ENCODE measurements around the gene MAN1C1. TPM values are rescaled to one million over a fixed set of nuclear protein-coding genes. Genes with fewer than 3 reads are reported as not detected.
A peak's percentile ranks its signal among the peaks of the same experiment; 100 is the strongest.
"Not testable (repeated sequence)": the region's sequence is repeated elsewhere in the genome, so short reads cannot be mapped to it uniquely, and the experiment has no call there.

The MAN1C1 gene
- polyA plus RNA-seq, 3 donors from 2014 or later = 0.48 to 2.8 (median 1.2) TPM

DNA sequence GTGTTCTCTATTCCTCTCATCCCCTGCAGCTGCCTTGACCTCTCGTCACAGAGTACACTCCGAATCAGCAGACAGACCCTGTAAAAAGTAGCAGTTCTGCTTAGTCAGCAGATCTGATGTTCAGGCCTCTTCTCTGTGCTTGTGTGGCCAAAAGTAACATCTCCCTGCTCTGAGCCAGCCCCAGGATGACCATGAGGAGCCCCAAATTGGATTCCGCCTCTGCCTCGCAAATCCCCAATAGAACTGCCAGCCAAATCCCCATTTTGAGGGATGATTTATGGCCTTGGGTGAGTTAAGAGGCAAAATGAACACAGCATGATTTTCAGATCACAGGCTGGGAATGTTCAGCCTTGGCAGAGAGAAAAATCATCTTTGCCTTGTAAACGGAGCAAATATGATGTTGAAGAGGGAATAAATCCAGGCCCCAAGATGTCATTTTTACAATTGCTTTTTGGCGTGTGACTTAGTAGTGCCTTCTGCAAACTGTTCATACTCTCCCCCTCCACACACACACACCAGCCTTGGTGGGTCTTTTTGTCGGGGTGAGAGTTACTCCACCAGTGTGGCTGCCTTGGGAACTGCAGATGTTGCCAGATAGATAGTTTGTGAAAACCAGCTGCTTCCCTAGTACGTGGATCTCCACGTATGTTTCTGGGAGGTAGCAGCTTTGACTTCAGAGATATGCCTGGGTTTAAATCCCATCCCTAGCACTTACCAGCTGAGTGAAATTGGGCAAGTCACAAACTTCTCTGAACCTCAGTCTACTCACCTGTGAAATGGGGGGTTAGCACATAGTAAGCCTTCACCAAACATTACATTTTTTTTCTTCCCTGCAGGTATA, 77.8 kb downstream of the MAN1C1 start:
- Mint-ChIP-seq H3K4me3 (no peak overlapping the region), H3K4me1 (no peaks in the 10 kb centered on the region), H3K36me3 (no peaks in the 10 kb centered on the region), H3K9me3 (no peaks in the 10 kb centered on the region), H3K27me3 (ENCODE audit: low read depth in 3 of 3) (peaks cover 0 to 4% (median 2%) of the 10 kb centered on the region in 3 donors), H3K27ac (no peak overlapping the region)
- no peak for DNase-seq

DNA sequence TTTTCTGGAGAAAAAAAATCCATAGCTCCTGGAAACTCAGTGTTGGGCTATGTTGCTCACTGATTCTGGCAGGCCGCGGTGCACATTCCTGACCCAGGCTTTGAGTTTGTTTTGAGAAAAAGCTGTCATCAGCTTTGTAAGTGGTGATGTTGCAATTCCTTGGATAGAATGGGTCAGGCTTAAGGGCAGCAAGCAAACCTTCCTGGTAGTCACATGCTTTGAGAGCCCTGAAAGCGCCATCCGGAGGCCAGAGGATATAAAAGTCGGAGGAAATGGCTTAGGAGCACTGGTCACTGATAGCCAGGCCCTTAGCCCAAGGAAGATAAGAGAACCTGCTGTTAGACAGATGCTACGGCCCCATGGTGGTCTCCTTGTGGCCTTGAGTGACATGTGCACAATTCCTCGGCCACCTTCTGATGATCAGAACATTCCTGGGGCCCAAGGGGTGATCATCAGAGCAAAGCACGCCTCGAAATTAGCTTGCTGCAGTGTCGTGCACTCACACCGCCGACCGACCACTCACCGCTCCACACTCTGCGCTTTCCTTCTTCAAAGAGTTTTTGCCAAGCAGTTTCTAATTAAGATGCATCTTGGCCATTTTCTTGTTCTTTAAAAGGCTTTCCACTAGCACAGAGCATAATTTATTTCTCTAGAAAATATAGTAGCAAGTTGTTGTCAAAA, 78.6 kb downstream of the MAN1C1 start:
- Mint-ChIP-seq H3K36me3 (no peaks in the 10 kb centered on the region), H3K9me3 (no peaks in the 10 kb centered on the region), H3K4me3 (no peak overlapping the region), H3K4me1 (no peaks in the 10 kb centered on the region), H3K27me3 (ENCODE audit: low read depth in 3 of 3) (peaks cover 0 to 4% (median 2%) of the 10 kb centered on the region in 3 donors), H3K27ac (no peak overlapping the region)
- no peak for DNase-seq

DNA sequence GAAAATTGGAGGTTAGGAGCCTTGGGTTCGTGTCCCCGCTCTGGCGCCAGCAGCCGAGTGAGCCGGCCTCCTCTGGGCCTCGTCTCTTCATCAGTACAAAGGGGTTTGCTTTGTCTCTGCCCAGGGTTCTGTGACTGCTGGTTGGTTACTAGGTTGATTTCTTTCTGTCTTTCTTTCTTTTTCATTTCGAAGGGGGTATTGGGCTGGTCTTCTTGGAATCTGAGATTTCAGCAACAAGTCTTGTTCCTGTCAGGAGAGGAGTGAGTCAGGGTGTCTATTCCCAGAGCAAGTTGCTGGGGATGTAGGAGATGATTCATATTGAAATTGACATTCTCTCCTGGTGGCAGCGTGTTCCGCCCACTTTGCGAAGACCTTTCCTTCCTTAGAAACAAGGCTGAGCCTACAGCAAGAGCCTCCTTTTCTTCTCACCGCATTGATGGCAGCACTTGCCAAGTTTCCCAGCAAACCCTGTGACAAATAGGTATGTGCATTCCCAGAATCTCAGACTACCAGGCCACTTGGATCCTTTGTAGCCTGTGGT, 79.2 kb downstream of the MAN1C1 start:
- DNase-seq = no peak
- peaks cover 0 to 2% (median 2%) of the 10 kb centered on the region in 3 donors for H3K27me3 Mint-ChIP-seq (ENCODE audit: low read depth in 3 of 3)
- no peak overlapping the region for H3K27ac Mint-ChIP-seq
- H3K4me3 Mint-ChIP-seq = no peak overlapping the region
- no peaks in the 10 kb centered on the region for H3K4me1 Mint-ChIP-seq
- H3K36me3 Mint-ChIP-seq = peaks cover 0 to 5% (median 0%) of the 10 kb centered on the region in 3 donors
- H3K9me3 Mint-ChIP-seq = no peaks in the 10 kb centered on the region

DNA sequence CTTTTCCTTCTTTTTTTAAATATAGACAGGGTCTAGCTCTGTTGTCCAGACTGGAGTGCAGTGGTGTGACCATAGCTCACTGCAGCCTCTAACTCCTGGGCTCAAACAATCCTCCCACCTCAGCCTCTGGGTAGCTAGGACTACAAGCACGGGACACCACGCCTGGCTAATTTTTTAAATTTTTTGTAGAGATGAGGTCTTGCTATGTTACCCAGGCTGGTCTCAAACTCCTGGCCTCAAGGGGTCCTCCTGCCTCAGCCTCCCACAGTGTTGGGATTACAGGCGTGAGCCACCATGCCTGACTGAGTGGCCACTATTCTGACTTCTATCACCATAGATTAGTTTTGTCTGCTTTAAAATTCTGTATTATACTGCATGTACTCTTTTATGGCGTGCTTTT, 80.1 kb downstream of the MAN1C1 start:
- not testable (repeated sequence) for DNase-seq; H3K36me3 Mint-ChIP-seq; H3K27me3 Mint-ChIP-seq (ENCODE audit: low read depth in 3 of 3); H3K27ac Mint-ChIP-seq; H3K4me1 Mint-ChIP-seq; H3K9me3 Mint-ChIP-seq; H3K4me3 Mint-ChIP-seq

DNA sequence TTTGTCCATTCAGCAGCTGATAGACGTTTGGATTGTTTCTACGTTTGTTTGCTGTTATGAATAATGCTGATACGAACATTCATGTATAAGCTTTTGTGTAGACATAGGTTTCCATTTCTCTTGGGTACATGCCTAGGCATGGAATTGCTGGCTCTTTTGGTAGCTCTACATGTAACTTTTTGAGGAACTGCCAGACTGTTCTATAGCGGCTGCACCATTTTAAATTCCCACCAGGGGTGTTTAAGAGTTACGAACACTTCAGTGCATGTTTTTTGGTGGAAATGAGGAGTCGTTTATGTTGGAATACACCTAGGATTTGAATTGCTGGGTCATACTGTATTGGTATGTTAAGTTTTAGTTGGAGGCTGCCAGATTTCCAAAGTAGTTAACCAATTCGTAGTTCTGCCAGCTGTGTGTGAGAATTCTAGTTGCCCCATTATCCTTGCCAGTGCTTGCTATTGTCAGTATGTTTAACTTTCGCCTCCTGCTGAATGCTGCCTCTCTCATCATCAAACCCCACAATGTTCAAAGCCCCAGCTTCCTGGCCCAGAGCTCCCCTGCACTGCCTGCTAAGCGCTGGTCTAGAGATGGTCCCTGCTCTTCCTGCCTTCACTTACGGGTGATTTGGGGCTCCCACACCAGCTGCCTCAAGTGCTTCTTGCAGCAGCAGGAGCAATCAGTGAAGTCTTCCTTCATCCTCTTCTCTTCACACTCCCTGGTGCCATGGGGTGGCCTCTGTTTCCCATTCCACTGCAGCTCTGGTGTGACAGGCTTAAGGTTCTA, 81.0 kb downstream of the MAN1C1 start:
- Mint-ChIP-seq H3K4me3 (no peak overlapping the region), H3K27ac (no peak overlapping the region), H3K36me3 (peaks cover 0 to 8% (median 3%) of the 10 kb centered on the region in 3 donors), H3K9me3 (no peaks in the 10 kb centered on the region), H3K4me1 (no peaks in the 10 kb centered on the region), H3K27me3 (ENCODE audit: low read depth in 3 of 3) (peaks cover 2 to 4% (median 2%) of the 10 kb centered on the region in 3 donors)
- no peak for DNase-seq

DNA sequence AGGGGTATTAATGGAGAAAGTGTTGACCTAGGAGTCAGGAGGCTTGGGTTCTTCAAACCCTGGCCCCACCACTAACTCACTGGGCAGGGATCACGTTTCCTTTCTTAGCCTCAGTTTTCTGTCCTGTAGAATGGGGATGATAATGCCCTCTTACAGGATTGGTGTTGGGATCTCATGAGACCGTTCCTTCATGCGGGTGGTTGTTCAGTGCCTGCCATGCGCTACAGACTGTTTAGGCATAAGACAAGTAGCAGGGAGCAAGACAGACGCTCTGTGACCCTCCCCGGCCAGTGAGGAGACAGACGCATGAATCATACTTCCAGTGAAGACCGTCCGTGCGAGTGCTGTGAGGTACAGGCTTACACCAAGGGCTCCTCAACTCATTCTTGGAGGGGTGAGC, 81.7 kb downstream of the MAN1C1 start:
- H3K4me3 Mint-ChIP-seq = no peak overlapping the region
- no peak overlapping the region for H3K27ac Mint-ChIP-seq
- H3K4me1 Mint-ChIP-seq = no peaks in the 10 kb centered on the region

DNA sequence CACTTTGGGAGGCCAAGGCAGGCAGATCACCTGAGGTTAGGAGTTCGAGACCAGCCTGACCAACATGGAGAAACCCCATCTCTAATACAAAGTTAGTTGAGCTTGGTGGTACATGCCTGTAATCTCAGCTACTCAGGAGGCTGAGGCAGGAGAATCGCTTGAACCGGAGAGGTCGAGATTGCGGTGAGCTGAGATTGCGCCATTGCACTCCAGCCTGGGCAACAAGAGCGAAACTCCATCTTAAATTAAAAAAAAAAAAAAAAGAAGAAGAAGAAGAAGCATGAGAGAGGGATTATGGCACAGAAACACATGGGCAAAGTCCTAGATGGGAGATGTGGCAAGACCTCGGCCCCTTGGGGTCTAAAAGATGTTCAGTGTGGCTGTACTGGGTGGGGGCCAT, 82.5 kb downstream of the MAN1C1 start:
- DNase-seq, H3K4me3 Mint-ChIP-seq, H3K27ac Mint-ChIP-seq, H3K4me1 Mint-ChIP-seq, H3K9me3 Mint-ChIP-seq: not testable (repeated sequence)
- Mint-ChIP-seq H3K27me3 (ENCODE audit: low read depth in 3 of 3) (peaks cover 0 to 11% (median 4%) of the 10 kb centered on the region in 3 donors), H3K36me3 (peaks cover 0 to 11% (median 3%) of the 10 kb centered on the region in 3 donors)

More for the DNA sequence above, 81.7 kb downstream of the MAN1C1 start:
- DNase-seq = no peak
- H3K9me3 Mint-ChIP-seq = no peaks in the 10 kb centered on the region
- H3K36me3 Mint-ChIP-seq = peaks cover 0 to 8% (median 3%) of the 10 kb centered on the region in 3 donors
- H3K27me3 Mint-ChIP-seq (ENCODE audit: low read depth in 3 of 3) = peaks cover 2 to 8% (median 2%) of the 10 kb centered on the region in 3 donors

DNA sequence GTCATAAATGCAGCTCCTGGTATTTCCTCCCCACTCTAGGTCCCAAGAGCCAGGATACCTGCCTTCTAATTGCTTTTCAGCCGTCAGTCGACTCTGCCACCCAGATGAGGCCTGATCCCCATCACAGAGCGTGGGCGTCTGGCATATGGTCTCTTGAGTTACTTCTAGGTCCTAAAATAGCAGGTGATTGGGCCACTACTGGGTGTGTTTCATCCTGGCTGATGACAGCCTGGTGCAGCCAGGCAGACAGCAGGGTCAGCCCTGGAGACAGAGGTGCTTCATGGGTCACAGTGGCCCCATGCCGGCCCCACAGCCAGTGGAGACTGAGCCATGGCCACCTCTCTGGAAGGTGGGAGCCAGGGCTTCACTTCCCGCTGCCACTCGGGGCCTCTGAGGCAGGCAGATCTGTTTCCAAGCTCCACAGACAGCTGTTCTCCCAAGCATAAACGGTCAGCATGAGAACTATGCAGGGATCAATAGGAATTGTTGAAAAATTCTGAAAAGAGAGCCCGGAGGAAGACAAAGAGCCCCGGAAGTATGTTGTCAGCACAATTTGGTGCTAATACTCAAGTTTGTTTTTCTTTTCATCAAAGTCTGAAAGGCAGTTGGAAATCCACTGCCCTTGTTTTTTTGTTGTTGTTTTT, 83.0 kb downstream of the MAN1C1 start:
- H3K36me3 Mint-ChIP-seq = peaks cover 0 to 13% (median 3%) of the 10 kb centered on the region in 3 donors
- no peaks in the 10 kb centered on the region for H3K9me3 Mint-ChIP-seq
- no peak overlapping the region for H3K27ac Mint-ChIP-seq
- DNase-seq = no peak
- peaks cover 0 to 11% (median 4%) of the 10 kb centered on the region in 3 donors for H3K27me3 Mint-ChIP-seq (ENCODE audit: low read depth in 3 of 3)
- H3K4me3 Mint-ChIP-seq = no peak overlapping the region
- peaks cover 10 to 12% of the 10 kb centered on the region in 2 donors for H3K4me1 Mint-ChIP-seq

DNA sequence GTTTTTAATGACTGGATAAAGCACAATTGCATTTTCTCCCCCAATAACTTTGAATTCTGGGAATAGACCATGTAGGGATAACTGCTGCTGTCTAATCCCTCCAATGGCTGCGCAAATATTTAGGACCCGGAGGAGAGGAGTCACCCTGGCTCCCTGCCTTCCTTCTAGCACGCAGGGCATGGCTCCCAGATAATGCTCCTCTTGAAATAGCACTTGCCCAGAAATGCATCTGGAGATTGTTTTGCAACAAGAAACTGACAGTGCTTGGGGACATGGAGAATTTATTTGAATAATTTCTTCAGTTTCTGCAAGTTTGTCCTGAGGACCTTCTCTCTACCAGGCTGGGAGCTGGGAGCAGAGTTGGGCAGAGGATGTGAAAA, 83.5 kb downstream of the MAN1C1 start:
- DNase-seq = no peak
- no peak overlapping the region for H3K27ac Mint-ChIP-seq
- H3K4me3 Mint-ChIP-seq = no peak overlapping the region
- peaks cover 0 to 13% (median 3%) of the 10 kb centered on the region in 3 donors for H3K36me3 Mint-ChIP-seq
- H3K9me3 Mint-ChIP-seq = no peaks in the 10 kb centered on the region
- H3K4me1 Mint-ChIP-seq = peaks cover 15 to 17% of the 10 kb centered on the region in 2 donors
- peaks cover 3 to 11% (median 4%) of the 10 kb centered on the region in 3 donors for H3K27me3 Mint-ChIP-seq (ENCODE audit: low read depth in 3 of 3)

DNA sequence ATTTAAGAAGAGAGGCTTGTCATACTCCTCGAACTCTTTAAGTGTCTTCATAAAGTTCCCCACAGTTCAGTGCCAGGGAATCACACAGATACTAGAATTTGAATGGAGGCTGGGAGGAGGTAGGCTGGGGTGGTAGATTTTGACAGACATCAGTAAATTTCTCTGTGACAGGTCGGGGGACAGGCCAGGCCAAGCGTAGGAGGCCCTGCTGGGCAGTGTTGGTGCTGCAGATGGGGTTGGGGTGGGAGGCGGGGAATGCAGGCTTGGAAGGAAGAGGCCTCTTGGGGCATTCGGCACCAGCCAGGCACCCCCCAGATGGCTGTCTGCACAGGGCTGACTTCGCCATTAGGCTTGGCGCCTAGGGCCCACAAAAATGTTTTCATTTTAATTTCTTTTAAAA, 84.0 kb downstream of the MAN1C1 start:
- Mint-ChIP-seq H3K4me3 (no peak overlapping the region), H3K36me3 (peaks cover 0 to 13% (median 3%) of the 10 kb centered on the region in 3 donors), H3K27me3 (ENCODE audit: low read depth in 3 of 3) (peaks cover 3 to 12% (median 6%) of the 10 kb centered on the region in 3 donors), H3K4me1 (peaks cover 20 to 22% of the 10 kb centered on the region in 2 donors), H3K9me3 (no peaks in the 10 kb centered on the region), H3K27ac (no peak overlapping the region)
- DNase-seq = no peak

DNA sequence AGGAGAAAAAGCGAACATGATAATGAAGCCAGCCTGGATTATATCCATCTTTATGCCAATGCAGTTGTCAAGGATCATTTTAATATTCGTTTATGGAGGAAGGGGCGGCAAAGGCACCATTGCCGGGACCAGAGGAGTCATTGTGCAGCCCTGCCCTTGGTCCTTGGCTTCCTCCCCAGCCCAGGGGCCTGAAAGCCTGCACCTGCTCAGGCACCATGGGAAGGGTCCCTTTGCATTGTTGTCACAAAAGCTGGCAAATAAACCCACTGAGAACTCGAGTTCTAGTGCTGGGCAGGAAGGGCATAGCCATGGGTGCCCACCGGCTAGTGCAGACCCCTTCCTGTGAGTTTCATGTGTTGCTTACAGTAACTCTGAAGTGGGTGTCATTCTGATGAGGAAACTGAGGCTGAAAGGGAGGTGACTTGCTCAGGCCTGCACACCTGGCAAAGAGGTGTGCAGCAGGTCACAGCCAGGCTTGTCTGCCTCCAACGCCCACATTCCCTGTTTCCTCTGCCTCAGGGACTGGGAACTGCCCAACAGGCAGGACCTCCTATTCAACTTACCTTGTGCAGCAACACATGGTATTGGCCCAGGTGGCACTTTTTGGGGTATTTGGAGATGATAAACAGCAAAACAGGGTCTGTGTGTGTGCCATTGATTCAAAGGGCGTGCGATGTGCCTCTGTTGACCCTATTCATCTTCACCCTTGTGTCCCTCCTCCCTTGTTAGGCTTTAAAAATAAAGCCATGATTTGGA, 84.6 kb downstream of the MAN1C1 start:
- no peak overlapping the region for H3K27ac Mint-ChIP-seq
- no peaks in the 10 kb centered on the region for H3K9me3 Mint-ChIP-seq
- peaks cover 3 to 13% (median 7%) of the 10 kb centered on the region in 3 donors for H3K27me3 Mint-ChIP-seq (ENCODE audit: low read depth in 3 of 3)
- H3K4me3 Mint-ChIP-seq = no peak overlapping the region
- H3K4me1 Mint-ChIP-seq = peaks cover 21 to 22% of the 10 kb centered on the region in 2 donors
- H3K36me3 Mint-ChIP-seq = peaks cover 0 to 13% (median 3%) of the 10 kb centered on the region in 3 donors
- no peak for DNase-seq

DNA sequence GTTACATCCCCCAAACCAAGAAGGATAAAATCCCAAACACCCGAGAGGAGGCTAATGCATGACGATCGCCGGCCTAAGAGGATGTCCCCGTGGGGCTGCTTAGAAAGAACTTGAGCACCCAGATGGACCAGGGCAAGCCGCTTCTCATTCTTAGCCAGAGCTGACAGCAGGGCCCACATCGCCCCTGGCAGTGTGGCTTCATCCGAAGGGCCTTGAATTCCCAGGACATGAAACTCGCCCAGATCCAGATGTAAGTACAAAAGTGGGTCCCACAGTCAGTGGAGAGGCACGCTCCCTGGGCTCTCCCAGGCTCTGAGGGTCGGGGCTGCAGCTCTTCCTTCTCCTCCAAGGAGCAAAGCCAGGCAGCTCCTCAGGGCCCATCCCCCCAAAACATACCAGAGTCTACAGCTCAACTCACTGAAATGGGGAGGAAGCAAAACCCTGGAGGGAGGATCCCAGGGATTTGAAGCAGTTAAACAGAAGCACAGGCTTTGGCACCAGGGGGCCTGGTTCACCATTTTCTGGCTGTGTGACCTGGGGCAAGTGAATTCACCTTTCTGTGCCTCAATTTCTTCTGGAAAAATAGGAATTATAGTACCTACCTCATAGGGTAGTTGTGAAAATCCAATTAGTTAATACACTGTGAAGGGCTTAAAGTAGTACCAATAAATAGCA, 85.6 kb downstream of the MAN1C1 start:
- peaks cover 0 to 13% (median 3%) of the 10 kb centered on the region in 3 donors for H3K36me3 Mint-ChIP-seq
- peaks cover 21 to 22% of the 10 kb centered on the region in 2 donors for H3K4me1 Mint-ChIP-seq
- no peak overlapping the region for H3K4me3 Mint-ChIP-seq
- H3K9me3 Mint-ChIP-seq = no peaks in the 10 kb centered on the region
- peaks cover 3 to 16% (median 7%) of the 10 kb centered on the region in 3 donors for H3K27me3 Mint-ChIP-seq (ENCODE audit: low read depth in 3 of 3)
- H3K27ac Mint-ChIP-seq = peak overlapping the region in 1 of 6 donors; percentile 49
- DNase-seq = no peak

All from immature natural killer cell (primary cell).